ENCODE results near the gene PLA2G12A.

PLA2G12A gene

GRCh38 chr4:109676886-109677285 lies 53.0 kb downstream of the PLA2G12A start:
- DNase-seq: no peak

- DNase-seq: no peak
Observed at GRCh38 chr4:109675843-109676242, 54.0 kb downstream of the PLA2G12A start.

- no peak for DNase-seq
Observed at GRCh38 chr4:109675181-109675580, 54.7 kb downstream of the PLA2G12A start.

GRCh38 chr4:109673303-109673702 lies 56.6 kb downstream of the PLA2G12A start:
- no peak for DNase-seq

GRCh38 chr4:109672169-109672930 lies 57.5 kb downstream of the PLA2G12A start:
- no peak for DNase-seq

- peak; percentile 37 for DNase-seq
Observed at GRCh38 chr4:109671350-109671749, 58.5 kb downstream of the PLA2G12A start.

- no peak for DNase-seq
Observed at GRCh38 chr4:109665783-109666485, 63.9 kb downstream of the PLA2G12A start.

GRCh38 chr4:109662771-109663170 lies 67.1 kb downstream of the PLA2G12A start:
- DNase-seq: no peak

- DNase-seq: no peak
Observed at GRCh38 chr4:109662116-109662515, 67.8 kb downstream of the PLA2G12A start.

Data from activated CD4-positive, alpha-beta T cell treated with anti-CD3 and anti-CD28 coated beads for 48 hours (primary cell).